ENCODE measurements around the gene LRRC43.
"Not testable (repeated sequence)": the region's sequence is repeated elsewhere in the genome, so short reads cannot be mapped to it uniquely, and the experiment has no call there.

Gene LRRC43

DNA sequence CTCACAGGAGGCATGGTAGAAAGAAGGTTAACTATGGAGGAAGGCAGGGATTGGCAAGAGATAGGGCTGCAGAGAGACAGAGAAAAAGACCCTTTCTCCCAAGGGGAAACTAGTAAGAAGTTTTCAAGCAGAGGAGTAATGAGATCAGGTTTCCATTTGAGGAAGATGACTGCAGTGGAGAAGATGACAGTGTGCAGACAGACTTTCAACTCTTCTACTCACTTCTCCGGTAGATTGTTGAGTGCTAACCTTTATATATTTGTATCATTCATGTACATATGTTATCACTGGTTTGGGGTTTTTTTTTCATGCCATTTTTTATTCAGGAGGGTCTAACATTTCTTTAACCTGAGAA lies 14.7 kb downstream of the LRRC43 start:
- no peak for DNase-seq

- DNase-seq = no peak
These were observed 16.8 kb downstream of the LRRC43 start for GRCh38 chr12:122199484-122200355.

GRCh38 chr12:122200541-122201175 lies 17.7 kb downstream of the LRRC43 start:
- no peak for DNase-seq

- no peak for DNase-seq
These were observed 18.5 kb downstream of the LRRC43 start for GRCh38 chr12:122201381-122201780.

GRCh38 chr12:122202017-122202416 lies 19.1 kb downstream of the LRRC43 start:
- DNase-seq = no peak

- DNase-seq = not testable (repeated sequence)
These were observed 19.9 kb downstream of the LRRC43 start for GRCh38 chr12:122202811-122203210.

DNA sequence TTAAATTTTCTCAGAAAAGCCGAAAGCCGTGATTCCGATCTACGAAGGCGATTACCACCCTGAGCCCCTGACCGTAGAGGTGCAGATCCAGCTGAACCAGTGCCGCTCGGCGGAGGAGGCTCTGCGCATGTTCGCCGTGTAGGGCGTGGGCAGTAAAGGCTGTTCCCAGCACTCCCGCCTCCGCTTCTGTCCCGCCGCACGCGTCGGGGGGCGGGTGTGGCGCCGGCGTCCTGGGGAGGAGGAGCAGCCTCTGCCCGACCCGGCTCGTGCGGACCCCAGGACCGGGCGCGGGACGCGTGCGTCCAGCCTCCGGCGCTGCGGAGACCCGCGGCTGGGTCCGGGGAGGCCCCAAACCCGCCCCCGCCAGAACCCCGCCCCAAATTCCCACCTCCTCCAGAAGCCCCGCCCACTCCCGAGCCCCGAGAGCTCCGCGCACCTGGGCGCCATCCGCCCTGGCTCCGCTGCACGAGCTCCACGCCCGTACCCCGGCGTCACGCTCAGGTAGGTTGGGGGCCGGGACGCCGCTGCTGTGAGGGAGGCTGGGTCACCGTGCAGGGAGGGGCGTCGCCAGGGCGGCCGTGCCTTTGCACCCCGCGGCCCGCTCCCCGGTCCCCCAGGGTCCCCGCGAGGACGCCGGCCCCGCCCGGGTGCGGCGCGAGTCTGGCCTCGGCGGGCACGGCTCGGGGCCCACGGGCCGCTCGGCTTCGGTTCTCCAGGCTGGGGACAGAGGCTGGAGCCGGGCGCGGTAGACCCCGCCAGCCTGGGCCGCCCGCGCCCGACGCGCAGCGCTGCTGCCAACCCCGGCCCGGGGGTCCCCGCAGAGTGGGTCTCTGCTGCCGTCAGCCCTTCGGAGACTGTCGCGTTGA lies 20.6 kb downstream of the LRRC43 start, which contains the start of gene B3GNT4:
Gene B3GNT4, plus strand, starts transcription at position 409 of the 866 bp plus-strand sequence. CDS start 910 bp downstream, outside the sequence.
- DNase-seq = peak; percentile 28

- no peak for DNase-seq
These were observed 21.5 kb downstream of the LRRC43 start for GRCh38 chr12:122204167-122205052.

DNA sequence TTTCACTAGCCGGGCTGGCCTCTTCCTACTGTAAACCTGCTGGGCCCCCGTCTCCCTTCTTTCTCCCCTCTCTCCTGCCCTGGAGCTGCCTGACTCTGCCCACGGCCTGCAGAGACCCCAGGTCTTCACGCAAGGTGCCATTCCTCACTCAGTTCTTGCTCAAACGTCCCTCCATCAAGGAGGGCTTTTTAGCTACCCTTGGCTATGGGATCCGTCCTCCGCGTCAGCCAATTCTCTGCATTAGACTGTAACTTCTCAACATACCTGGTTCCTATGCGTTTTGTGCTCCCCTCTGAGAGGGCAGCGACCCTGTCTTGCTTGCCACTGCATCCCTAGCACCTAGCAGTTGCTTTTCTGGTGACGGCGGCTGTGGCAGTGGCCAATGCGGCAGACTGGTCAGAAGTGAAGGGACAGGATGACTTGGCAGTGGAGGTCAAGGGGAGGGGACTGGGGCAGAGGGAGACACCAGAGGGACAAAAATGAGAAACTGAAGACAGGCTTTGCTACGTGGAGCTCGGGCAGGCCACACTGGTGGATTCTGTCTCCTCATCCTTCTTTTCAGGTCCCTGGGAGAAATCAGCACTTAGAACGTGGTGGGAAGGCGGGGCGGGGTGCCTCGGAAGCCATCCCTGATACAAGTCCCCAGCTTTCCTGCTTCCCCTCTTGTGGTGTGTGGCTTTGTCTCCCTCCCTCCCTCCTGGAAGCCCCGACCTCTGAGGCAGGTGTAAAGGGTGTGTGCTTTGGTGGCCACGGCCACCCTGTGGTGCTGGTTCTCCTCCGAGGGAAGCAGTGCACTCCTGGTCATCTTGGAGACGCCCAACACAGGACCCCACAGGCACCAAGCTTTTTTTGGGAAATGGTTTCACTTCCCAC lies 22.4 kb downstream of the LRRC43 start:
- no peak for DNase-seq

- DNase-seq = no peak
These were observed 23.4 kb downstream of the LRRC43 start for GRCh38 chr12:122206111-122206881.

GRCh38 chr12:122206976-122207375 lies 24.1 kb downstream of the LRRC43 start:
- DNase-seq = no peak

GRCh38 chr12:122207391-122207790 lies 24.5 kb downstream of the LRRC43 start:
- no peak for DNase-seq

- no peak for DNase-seq
These were observed 25.3 kb downstream of the LRRC43 start for GRCh38 chr12:122208073-122208820.

- DNase-seq = no peak
These were observed 32.8 kb downstream of the LRRC43 start for GRCh38 chr12:122215771-122216170.

GRCh38 chr12:122216445-122216844 lies 33.5 kb downstream of the LRRC43 start:
- DNase-seq = no peak

GRCh38 chr12:122225683-122226365 lies 42.9 kb downstream of the LRRC43 start, which contains the start of gene DIABLO:
Gene DIABLO, minus strand, starts transcription at chr12:122226052. Its CDS starts 38 bp downstream, at chr12:122226014.
- peak; percentile 99 for DNase-seq

- DNase-seq = no peak
These were observed 43.6 kb downstream of the LRRC43 start for GRCh38 chr12:122226366-122227125.

- peak; percentile 11 for DNase-seq
These were observed 44.4 kb downstream of the LRRC43 start for GRCh38 chr12:122227341-122227740.
